HG02981 (cell line): ENCODE measurements around the gene ADSL.

ENCODE experiments used
- ATAC-seq: cut with Tn5 transposase; IDR thresholded peaks from one replicate; pipeline ENCODE4 v1.9.1; 2021; ENCODE audit warnings: mild to moderate bottlenecking, moderate library complexity; ENCODE audit not compliant: unreplicated experiment

ADSL gene

GRCh38 chr22:40416636-40417035 is 70.3 kb downstream of the ADSL start:
- ATAC-seq = no peak

DNA sequence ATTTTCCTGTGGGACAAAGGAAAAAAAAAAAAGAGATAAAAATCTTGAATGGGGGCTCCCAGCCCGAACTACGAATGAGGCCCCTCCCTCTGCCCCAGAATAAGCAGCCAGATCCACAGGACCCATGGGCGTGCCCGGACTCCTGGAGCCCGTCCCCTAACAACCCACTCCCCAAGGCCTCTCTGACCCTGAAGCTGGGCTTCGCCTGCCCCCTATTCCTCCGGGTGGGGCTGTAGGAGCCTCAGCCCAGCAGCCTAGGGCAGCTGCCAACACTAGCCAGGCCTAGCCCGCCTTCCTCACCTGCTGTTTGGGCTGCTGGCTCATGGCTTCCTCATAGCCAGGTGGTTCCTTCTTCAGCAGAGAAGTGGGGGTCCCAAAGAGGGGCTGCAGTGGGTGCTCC is 70.7 kb downstream of the ADSL start:
- ATAC-seq = no peak

DNA sequence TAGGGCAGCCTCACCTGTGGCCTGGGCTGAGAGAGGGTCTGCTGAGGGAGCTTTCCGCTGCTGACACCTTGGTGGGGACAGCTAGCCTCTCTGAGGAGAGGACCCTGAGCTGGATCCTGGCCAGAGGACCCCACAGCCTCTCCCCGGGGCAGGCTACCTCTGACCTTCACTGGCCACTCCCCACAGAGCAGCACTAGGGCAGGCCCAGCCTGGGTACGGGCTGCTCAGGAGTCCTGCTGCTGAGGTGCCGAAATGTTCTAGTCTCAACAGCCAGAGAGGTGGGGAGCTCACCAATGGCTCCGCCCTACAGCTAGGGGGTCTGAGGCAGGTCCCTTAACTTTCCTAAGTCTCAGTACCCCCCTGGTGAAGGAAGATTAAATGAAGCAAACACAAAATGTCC is 71.6 kb downstream of the ADSL start:
- ATAC-seq = no peak

- no peak for ATAC-seq
Observed at GRCh38 chr22:40418366-40419201, 72.3 kb downstream of the ADSL start.

- no peak for ATAC-seq
Observed at GRCh38 chr22:40419718-40420117, 73.4 kb downstream of the ADSL start.

- no peak for ATAC-seq
Observed at GRCh38 chr22:40420341-40421081, 74.2 kb downstream of the ADSL start.

DNA sequence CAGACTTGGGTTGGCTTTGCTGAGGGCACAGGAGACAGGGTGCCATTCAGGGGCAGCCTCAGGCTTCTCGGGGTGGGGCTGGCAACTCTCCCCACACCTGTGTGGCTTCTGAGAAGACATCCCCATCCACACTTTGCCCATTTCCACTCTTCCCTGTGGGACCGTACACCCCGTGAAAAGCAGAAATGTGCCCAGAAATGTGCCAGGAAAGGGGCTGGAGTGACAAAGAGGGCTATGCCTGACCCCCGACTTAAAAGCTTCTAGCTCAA is 74.7 kb downstream of the ADSL start:
- no peak for ATAC-seq

DNA sequence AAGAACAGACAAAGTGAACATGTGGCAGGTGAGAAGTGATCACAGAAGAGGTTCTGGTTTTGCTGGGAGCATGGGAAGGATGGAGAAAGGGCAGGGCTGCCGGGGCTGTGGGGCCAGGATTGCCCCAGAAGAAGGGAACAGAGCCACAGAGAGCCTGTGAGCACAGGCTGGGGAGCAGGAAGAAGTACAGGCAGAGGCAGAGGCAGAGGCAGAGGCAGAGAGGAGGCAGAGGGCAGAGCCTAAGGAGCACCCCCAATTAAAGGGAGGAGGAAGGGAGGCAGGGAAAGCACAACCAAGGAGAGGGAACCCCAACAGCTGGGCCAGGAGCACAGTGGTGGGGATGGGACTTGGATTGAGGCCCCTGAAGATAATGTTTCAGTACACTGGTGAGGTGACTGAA is 75.6 kb downstream of the ADSL start:
- ATAC-seq = no peak

DNA sequence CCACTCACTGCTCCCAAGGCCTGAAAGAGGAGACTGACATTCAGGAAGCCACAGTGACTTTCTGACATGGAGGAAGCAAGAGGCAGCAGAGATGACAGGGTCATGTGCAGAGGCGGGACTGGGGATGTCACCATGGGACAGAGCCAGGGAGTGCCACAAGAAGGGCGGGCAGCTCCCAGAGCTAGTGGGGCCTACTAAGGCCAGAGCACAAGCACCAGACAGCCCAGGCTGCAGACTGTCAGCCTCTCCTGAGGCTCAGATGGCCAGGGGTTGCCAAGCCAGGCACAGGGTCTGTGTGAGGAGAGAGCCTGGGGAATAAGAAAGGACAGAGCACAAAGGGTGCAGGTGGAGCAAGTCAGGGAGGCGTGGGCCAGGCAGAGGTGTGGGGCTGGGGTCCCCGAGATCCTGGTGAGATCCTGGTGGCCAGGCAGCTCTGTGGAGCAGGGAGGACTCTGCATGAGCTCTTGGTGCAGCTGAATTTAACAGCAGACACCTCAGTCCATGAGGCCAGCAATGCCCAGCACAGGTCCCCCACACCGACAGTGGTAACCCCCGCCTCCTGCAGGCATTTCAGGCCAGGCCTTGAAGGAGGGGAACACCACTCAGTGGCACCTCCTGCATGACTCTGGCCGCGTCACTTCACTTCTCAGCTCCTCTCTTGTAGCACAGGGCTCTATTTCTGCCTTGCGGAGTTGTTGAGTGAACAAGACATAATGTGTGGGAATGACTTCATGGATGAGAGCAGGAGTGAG is 76.4 kb downstream of the ADSL start:
- ATAC-seq = no peak

- no peak for ATAC-seq
Observed at GRCh38 chr22:40423310-40423688, 77.0 kb downstream of the ADSL start.

- ATAC-seq = no peak
Observed at GRCh38 chr22:40423882-40424640, 77.8 kb downstream of the ADSL start.

GRCh38 chr22:40425082-40425481 is 78.8 kb downstream of the ADSL start:
- ATAC-seq = no peak

DNA sequence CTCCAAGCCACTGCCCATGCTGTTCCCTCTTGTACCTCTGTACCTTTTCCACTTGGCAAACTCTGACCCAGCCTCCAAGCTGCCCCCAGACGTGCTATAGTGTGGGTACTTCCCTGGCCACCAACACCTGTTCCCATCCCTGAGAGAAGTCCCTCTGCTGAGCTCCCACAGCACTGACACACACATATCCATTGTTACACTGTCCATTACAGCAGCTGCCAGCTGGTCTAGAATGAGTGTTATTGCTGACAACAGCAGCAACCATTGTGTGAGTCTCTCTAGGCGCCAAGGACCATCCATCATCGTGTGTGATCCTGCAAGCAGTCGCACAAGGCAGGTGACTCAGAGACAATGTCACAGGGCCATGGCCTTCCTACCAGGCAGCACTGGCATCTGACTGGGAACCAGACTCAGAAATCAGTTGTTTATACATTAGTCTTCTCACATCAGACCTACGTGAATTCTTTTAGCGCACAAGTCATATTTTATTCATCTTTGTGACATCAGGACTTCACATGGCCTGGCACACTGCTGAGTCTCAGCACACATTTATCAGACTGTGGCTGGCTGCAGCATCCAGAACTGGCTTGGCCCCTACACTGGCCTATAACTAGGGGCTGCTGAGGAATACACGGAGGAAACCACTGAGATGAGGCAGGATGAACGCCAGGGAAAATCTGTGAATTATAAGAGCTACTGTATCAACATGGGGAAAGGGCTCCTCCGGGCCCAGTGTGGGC is 80.5 kb downstream of the ADSL start:
- ATAC-seq = no peak

- ATAC-seq = no peak
Observed at GRCh38 chr22:40428796-40429195, 82.5 kb downstream of the ADSL start.

DNA sequence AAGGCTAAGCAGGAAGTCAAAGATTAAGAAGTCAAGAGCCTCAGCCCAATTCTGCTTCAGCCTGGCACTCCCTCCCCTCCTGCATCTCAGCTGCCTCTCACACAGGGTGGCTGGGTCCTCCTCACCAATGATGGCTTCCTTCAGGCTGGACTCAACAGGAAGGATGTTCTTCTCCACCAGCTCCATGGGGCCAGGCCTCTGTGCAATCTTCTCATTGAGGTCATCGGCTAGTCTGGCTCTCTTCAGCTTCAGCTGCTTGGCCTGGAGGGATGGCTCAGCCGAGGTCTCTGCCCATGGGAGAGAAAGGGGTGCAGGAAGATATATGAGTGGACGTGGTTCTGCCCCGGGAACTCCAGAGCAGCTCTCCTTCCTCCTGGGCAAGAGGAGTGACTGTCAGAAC is 83.2 kb downstream of the ADSL start:
- ATAC-seq = no peak

GRCh38 chr22:40430991-40431390 is 84.7 kb downstream of the ADSL start:
- no peak for ATAC-seq

GRCh38 chr22:40432157-40432556 is 85.9 kb downstream of the ADSL start:
- ATAC-seq = no peak

DNA sequence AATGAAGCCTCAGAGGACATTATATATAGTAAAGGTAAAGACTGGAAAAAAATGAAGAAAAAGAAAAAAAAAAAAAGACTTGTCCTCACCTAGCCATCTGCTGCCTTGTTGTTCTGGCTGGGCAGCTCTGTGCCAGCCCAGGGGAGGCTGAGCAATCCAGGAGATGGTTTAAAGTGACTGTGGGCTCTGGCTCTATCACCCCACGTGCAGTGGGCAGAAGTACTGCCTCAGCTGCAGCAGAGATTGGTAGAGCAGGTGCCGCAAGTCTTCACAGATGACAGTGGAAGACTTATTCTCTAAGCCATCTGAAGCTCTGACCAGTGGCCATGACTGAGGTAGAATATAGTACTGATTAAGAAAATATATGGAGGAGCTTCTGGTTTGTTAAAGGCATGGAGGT is 86.3 kb downstream of the ADSL start:
- ATAC-seq = no peak

DNA sequence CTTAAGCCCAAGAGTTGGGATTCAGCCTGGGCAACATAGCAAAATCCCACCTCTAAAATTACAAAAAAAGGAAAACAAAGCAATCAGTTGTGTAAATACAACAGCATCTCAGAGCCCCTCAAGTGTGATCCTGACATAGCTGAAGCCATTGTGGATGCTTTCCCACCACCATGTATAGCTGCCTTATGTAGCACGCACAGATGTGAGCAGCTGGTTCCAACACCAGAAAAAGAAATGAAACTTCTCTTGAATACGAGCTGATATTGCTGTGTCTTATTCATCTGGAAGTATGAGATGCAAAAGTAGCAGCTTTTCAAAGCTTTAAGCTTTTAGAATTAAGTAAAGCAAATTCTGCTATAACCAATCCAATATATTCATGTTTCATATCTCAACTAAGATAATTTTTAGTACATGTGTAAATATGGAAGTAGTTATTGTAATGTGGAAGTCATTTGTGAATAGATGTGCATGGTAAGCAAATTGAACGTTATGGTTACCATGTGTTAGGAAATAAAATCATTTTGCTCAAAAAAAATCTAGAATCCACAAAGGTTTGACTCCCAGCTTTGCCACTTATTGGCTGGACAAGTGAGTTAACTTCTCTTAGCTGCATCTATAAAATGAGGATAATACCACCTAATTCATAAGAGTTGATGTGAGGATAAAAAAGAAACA is 87.3 kb downstream of the ADSL start:
- ATAC-seq = no peak

DNA sequence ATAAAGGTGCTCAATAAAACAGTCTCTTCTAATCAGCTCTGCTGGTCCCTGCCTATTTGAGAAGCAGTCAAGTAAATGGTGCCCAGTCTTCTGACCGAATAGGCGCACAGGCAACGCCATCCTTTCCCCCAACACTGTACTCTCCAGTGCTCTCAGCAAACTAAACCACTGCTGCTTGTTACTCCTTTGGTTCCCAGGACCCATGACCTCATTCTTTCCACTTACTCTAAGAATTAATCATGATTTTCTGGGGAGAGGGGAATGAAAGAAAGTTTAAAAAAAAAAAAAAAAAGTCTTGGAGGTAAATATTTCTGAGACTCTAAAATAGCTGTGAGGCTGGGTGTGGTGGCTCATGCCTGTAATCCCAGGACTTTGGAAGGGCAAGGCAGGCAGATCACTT is 87.8 kb downstream of the ADSL start:
- ATAC-seq = no peak
